K562 (cell line): ENCODE results near the gene CUEDC2. TPM values are rescaled to one million over a fixed set of nuclear protein-coding genes. Genes with fewer than 3 reads are reported as not detected.

Experiments
- ATAC-seq: fragments of 200-7000 bp; cut with Tn5 transposase; 3 replicates; pipeline ENCODE4 v1.9.1; 2020; ENCODE audit warnings: moderate library complexity
- BruUV-seq: library from RNA; stranded (reverse); fragments of 400-500 nt; replicated peaks from 2 replicates; lab custom pipeline; 2021; lab: Mats Ljungman, UMichigan
- CTCF ChIA-PET: fragments of 300-600 bp; formaldehyde crosslinking; extraction: SDS; loops from one replicate; lab custom pipeline; 2021; ENCODE audit warnings: low intra/inter-chr PET ratio; lab: Yijun Ruan, JAX
- POLR2A ChIA-PET: fragments of 300-600, 350-650 bp; sonication (Branson Sonifier 250); formaldehyde crosslinking; extraction: SDS; loops from one replicate; lab custom pipeline; 2021; ENCODE audit warnings: antibody characterized with exemption, inconsistent platforms; lab: Yijun Ruan, JAX
- DNase-seq, 4 experiments: peaks; one replicate each; pipeline versions ENCODE4 v3.0.0 to v3.0.0-alpha.2; 2011 to 2018; ENCODE audit warnings: low spot score in 3 of 4, mixed read lengths in 3 of 4; ENCODE audit errors: extremely low read depth in 1 of 4
- FAIRE-seq: peaks from 2 replicates; lab custom pipeline; 2011; peaks lifted over from hg19 to GRCh38; lab: Jason Lieb, UNC
- H2AFZ ChIP-seq: 2 replicates; pipeline ENCODE4 v1.6.0; 2011; ENCODE audit warnings: low read depth, low read length, control low read depth, inconsistent platforms
- H3K27ac ChIP-seq: fragments of 200-600 bp; 3 replicates; pipeline ENCODE4 v1.8.0; 2011; ENCODE audit warnings: low read depth, mild to moderate bottlenecking, control low read depth, inconsistent platforms, low read length, moderate library complexity, mixed read lengths; ENCODE audit errors: extremely low read depth
- H3K27me3 ChIP-seq, 2 experiments: fragments of 300-600 bp in 1 of 2; 2 replicates in 1 of 2; 3 replicates in 1 of 2; pipeline versions ENCODE4 v1.6.0 to v1.8.0; 2011; ENCODE audit warnings: inconsistent platforms in 2 of 2, low read length in 2 of 2, mild to moderate bottlenecking in 1 of 2, mixed read lengths in 1 of 2, moderate library complexity in 1 of 2; ENCODE audit not compliant: control insufficient read depth in 2 of 2, insufficient read depth in 2 of 2
- H3K36me3 ChIP-seq: fragments of 300-600 bp; 3 replicates; pipeline ENCODE4 v1.8.0; 2011; ENCODE audit warnings: mild to moderate bottlenecking, low read length, inconsistent platforms; ENCODE audit not compliant: control insufficient read depth, insufficient read depth
- H3K4me1 ChIP-seq, 2 experiments: fragments of 200-600 bp in 1 of 2; replicated peaks in 1 of 2; 2 replicates in 1 of 2; 3 replicates in 1 of 2; pipeline versions ENCODE4 v1.5.1 to v1.8.0; 2011; ENCODE audit warnings: inconsistent platforms in 2 of 2, low read length in 2 of 2, mild to moderate bottlenecking in 1 of 2, mixed read lengths in 1 of 2, moderate library complexity in 1 of 2; ENCODE audit not compliant: control insufficient read depth in 2 of 2, insufficient read depth in 2 of 2
- H3K4me2 ChIP-seq: 2 replicates; pipeline ENCODE4 v1.6.1; 2011; ENCODE audit warnings: low read length, control low read depth, inconsistent platforms, mixed read lengths; ENCODE audit not compliant: insufficient read depth
- H3K4me3 ChIP-seq: fragments of 200-600 bp; sonication (generic), shearing (Covaris generic); 2 replicates; pipeline ENCODE4 v1.5.1; 2016; ENCODE audit warnings: control low read depth, inconsistent platforms
- H3K79me2 ChIP-seq: fragments of 200-600 bp; 3 replicates; pipeline ENCODE4 v1.8.0; 2011; ENCODE audit warnings: low read length, inconsistent platforms; ENCODE audit not compliant: control insufficient read depth, insufficient read depth
- H3K9ac ChIP-seq, 2 experiments: 2 replicates each; pipeline versions ENCODE4 v1.6.0 to v1.6.1; 2011; ENCODE audit warnings: low read depth in 2 of 2, low read length in 2 of 2, control low read depth in 1 of 2, inconsistent platforms in 1 of 2, mild to moderate bottlenecking in 1 of 2, mixed read lengths in 1 of 2; ENCODE audit not compliant: insufficient read depth in 1 of 2
- H3K9me1 ChIP-seq: one replicate; pipeline ENCODE4 v1.6.0; 2011; ENCODE audit warnings: inconsistent platforms, mild to moderate bottlenecking, low read length, moderate library complexity; ENCODE audit not compliant: control insufficient read depth, insufficient read depth
- H3K9me3 ChIP-seq: replicated peaks from 2 replicates; pipeline ENCODE4 v1.5.1; 2011; ENCODE audit warnings: low read depth, low read length, inconsistent platforms; ENCODE audit not compliant: control insufficient read depth, insufficient read depth
- H4K20me1 ChIP-seq: replicated peaks from 2 replicates; pipeline ENCODE4 v1.6.1; 2011; ENCODE audit warnings: low read length, inconsistent platforms, mixed read lengths; ENCODE audit not compliant: control insufficient read depth, insufficient read depth
- ARID3B ChIP-seq: fragments of 250-450 bp; sonication (Bioruptor Pico); IDR thresholded peaks from 2 replicates; pipeline ENCODE4 v1.4.0; 2020; ENCODE audit warnings: borderline replicate concordance
- ASH1L ChIP-seq: fragments of 450-650 bp; IDR thresholded peaks from 2 replicates; pipeline ENCODE4 v1.6.1; 2018; ENCODE audit warnings: borderline replicate concordance, mild to moderate bottlenecking, low read depth; ENCODE audit not compliant: partially characterized antibody
- CBFA2T2 ChIP-seq: fragments of 450-650 bp; conservative IDR thresholded peaks from 2 replicates; pipeline ENCODE4 v1.6.1; 2017; ENCODE audit warnings: mild to moderate bottlenecking
- DMBX1 ChIP-seq: fragments of 250-450 bp; sonication (Bioruptor Pico); IDR thresholded peaks from 2 replicates; pipeline ENCODE4 v1.8.0; 2022; ENCODE audit warnings: inconsistent platforms, mild to moderate bottlenecking, moderate library complexity, borderline replicate concordance
- HMGN3 ChIP-seq: IDR thresholded peaks from 2 replicates; pipeline ENCODE4 v1.6.1; 2011; ENCODE audit warnings: borderline replicate concordance, low read depth, mild to moderate bottlenecking, mixed read lengths, low read length; ENCODE audit not compliant: insufficient read length; ENCODE audit errors: extremely low read depth
- MLLT1 ChIP-seq, 2 experiments: fragments of 450-650 bp; IDR thresholded peaks; 2 replicates each; pipeline ENCODE4 v1.6.1; 2016
- PHTF2 ChIP-seq: fragments of 250-450 bp; sonication (Bioruptor Pico); IDR thresholded peaks from 2 replicates; pipeline ENCODE4 v1.5.0; 2021; ENCODE audit warnings: mild to moderate bottlenecking
- SREBF1 ChIP-seq: fragments of 150-350 bp; IDR thresholded peaks from 2 replicates; pipeline ENCODE4 v1.6.1; 2014; ENCODE audit warnings: antibody characterized with exemption, low read depth, low read length, borderline replicate concordance
- USF2 ChIP-seq: sonication (generic); formaldehyde crosslinking; IDR thresholded peaks from 2 replicates; pipeline ENCODE4 v1.5.0; 2020; ENCODE audit warnings: missing genetic modification reagents
- ZBTB49 ChIP-seq: sonication (generic); formaldehyde crosslinking; IDR thresholded peaks from 2 replicates; pipeline ENCODE4 v1.8.0; 2022; ENCODE audit warnings: missing genetic modification reagents, mild to moderate bottlenecking, borderline replicate concordance
- ZBTB8A ChIP-seq: fragments of 450-650 bp; IDR thresholded peaks from 2 replicates; pipeline ENCODE4 v1.6.1; 2018; ENCODE audit warnings: mild to moderate bottlenecking, moderate library complexity; ENCODE audit not compliant: partially characterized antibody
- ZNF584 ChIP-seq: fragments of 200-800 bp; sonication (Bioruptor generic); IDR thresholded peaks from 2 replicates; pipeline ENCODE4 v1.6.1; 2016; ENCODE audit warnings: low read depth, mild to moderate bottlenecking, missing genetic modification characterization, missing compliant biosample characterization
- ZNF764 ChIP-seq: fragments of 250-450 bp; sonication (Bioruptor Pico); IDR thresholded peaks from 2 replicates; pipeline ENCODE4 v1.4.0; 2020; ENCODE audit warnings: low read depth, mild to moderate bottlenecking, moderate library complexity
- ZNF778 ChIP-seq: fragments of 450-650 bp; formaldehyde crosslinking; IDR thresholded peaks from 2 replicates; pipeline ENCODE4 v1.4.0; 2020; ENCODE audit warnings: mild to moderate bottlenecking, moderate library complexity
- whole genome bisulfite sequencing: fragments of 100-300 bp; shearing (Covaris generic); methylation state at CpG from one replicate; pipeline ENCODE4 v1.1.6; 2016; ENCODE audit warnings: low coverage, mixed read lengths; ENCODE audit not compliant: insufficient coverage; ENCODE audit errors: missing lambda C conversion rate; 5-methylcytosine and 5-hydroxymethylcytosine counted together
- in situ Hi-C: fragments of 300-500 bp; cut with MboI; formaldehyde crosslinking; loops from 4 replicates; pipeline ENCODE4 v1.15.0; 2018; ENCODE audit warnings: inconsistent platforms, mixed read lengths
- intact Hi-C: fragments of 100-400 bp; cut with micrococcal nuclease; formaldehyde crosslinking; loops from 2 replicates; pipeline ENCODE4 v1.14.2; 2022
- polyA plus RNA-seq, 8 experiments: library from polyadenylated mRNA; depleted of rRNA in 4 of 8; stranded (reverse) in 5 of 8; unstranded in 3 of 8; fragments of >200 nt; fragmentation: Nextera tagmentation in 2 of 8; fragmentation: Illumina TruSeq in 1 of 8; extraction: Ambion mirVana in 2 of 8; extraction: Trizol in 1 of 8; gene quantifications; 2 replicates each; pipeline versions ENCODE4 v1.2.1 to v1.2.3, GENCODE V29; 2011 to 2014; ENCODE audit warnings: inconsistent platforms in 1 of 8, missing spikeins in 1 of 8
- total RNA-seq, 7 experiments: library from RNA; depleted of rRNA in 6 of 7; stranded (reverse); fragments of >200 nt in 6 of 7; fragmentation: Illumina TruSeq in 2 of 7; extraction: Trizol in 2 of 7; gene quantifications; 2 replicates each; pipeline versions ENCODE4 v1.2.1 to v1.2.3, GENCODE V29; 2011 to 2021; ENCODE audit warnings: low replicate concordance in 1 of 7

Gene CUEDC2
- total and polyA plus RNA-seq, 9 of the 15 experiments (the other 6 are each of a cell fraction or from before 2014, with no cell fraction given), result 8.5 to 48.9 (median 27.4) TPM

GRCh38 chr10:102414749-102415148 lies 17.6 kb downstream of the CUEDC2 start:
- Histone ChIP-seq H3K4me3 (no peak overlapping the region), H4K20me1 (no peaks in the 10 kb centered on the region), H3K27ac (no peak overlapping the region), H3K9me1 (no peaks in the 10 kb centered on the region)
- no peak for DNase-seq
- TF ChIP-seq ZNF764, result no peak
- TF ChIP-seq USF2 (CRISPR knock-in tag), result no peak
- TF ChIP-seq HMGN3, result no peak
- TF ChIP-seq ARID3B (CRISPR knock-in tag), result no peak
- no peak for TF ChIP-seq ZNF584 (CRISPR knock-in tag)
- TF ChIP-seq ASH1L, result no peak
- TF ChIP-seq ZBTB49 (CRISPR knock-in tag), result no peak
- no peak for TF ChIP-seq ZBTB8A
- no peak for TF ChIP-seq DMBX1
- TF ChIP-seq CBFA2T2, result no peak
- no peak for TF ChIP-seq SREBF1
- no peak for TF ChIP-seq MLLT1 (IDR thresholded peaks at IDR 0.05)
- TF ChIP-seq ZNF778 (CRISPR knock-in tag), result no peak
- TF ChIP-seq PHTF2 (CRISPR knock-in tag), result no peak
- TF ChIP-seq, all 486 proteins: peak for 0
- 9% methylated on average over 10 of the region's 20 CpGs for WGBS
- POLR2A ChIA-PET, result no interaction called here
- FAIRE-seq (no peak), ATAC-seq (no peak)
- no TSS peak for BruUV-seq
- H3K79me2 ChIP-seq, result no peaks in the 10 kb centered on the region
- H3K4me1 ChIP-seq, result peaks cover 2 to 38% of the 10 kb centered on the region in 2 experiments; a peak in 3 of 5 replicates
- no peaks in the 10 kb centered on the region for H3K36me3 ChIP-seq
- peak overlapping the region in 1 of 2 experiments; percentile 17; a peak in 1 of 4 replicates for H3K9ac ChIP-seq
- CTCF ChIA-PET, result no interaction called here
- peaks cover 5 to 31% of the 10 kb centered on the region in 2 experiments; a peak in 3 of 5 replicates for H3K27me3 ChIP-seq
- H2AFZ ChIP-seq, result no peak overlapping the region
- intact Hi-C loops, result no loop called here
- no peaks in the 10 kb centered on the region for H3K9me3 ChIP-seq
- in situ Hi-C loops, result no loop called here
- H3K4me2 ChIP-seq, result no peak overlapping the region
